HFFc6 (cell line): ENCODE data around the gene MAFB. TPM values are rescaled to one million over a fixed set of nuclear protein-coding genes. Genes with fewer than 3 reads are reported as not detected.
A peak's percentile ranks its signal among the peaks of the same experiment; 100 is the strongest.

Experiments
- DNase-seq: peaks from one replicate; pipeline ENCODE4 v3.0.0-alpha.2; 2018
- H3K27ac Mint-ChIP-seq: 2 replicates; pipeline ENCODE4 v1.8.0; 2020; ENCODE audit warnings: mild to moderate bottlenecking, mixed read lengths
- H3K27me3 Mint-ChIP-seq: 2 replicates; pipeline ENCODE4 v1.8.0; 2021; ENCODE audit warnings: mild to moderate bottlenecking, moderate library complexity, mixed read lengths; ENCODE audit not compliant: insufficient read depth
- H3K36me3 Mint-ChIP-seq: 2 replicates; pipeline ENCODE4 v1.8.0; 2021; ENCODE audit warnings: low read depth, mixed read lengths
- H3K4me1 Mint-ChIP-seq: 2 replicates; pipeline ENCODE4 v1.8.0; 2020; ENCODE audit warnings: low read depth, mixed read lengths
- H3K4me3 Mint-ChIP-seq: 2 replicates; pipeline ENCODE4 v1.8.0; 2020; ENCODE audit warnings: mild to moderate bottlenecking, moderate library complexity, mixed read lengths
- H3K9me3 Mint-ChIP-seq: 2 replicates; pipeline ENCODE4 v1.8.0; 2020; ENCODE audit warnings: mild to moderate bottlenecking, mixed read lengths
- total RNA-seq, 6 experiments: library from RNA; stranded (reverse); fragmentation: NEBNext Ultra II Directional; extraction: Animal tissue kit (Norgen Biotek cat#: 25700); gene quantifications; 2 replicates in 1 of 6; 3 replicates in 5 of 6; pipeline ENCODE4 v1.2.3, GENCODE V29; 2021
- TF ChIP-seq, protein P1 (sequence below): fragments of 200-600 bp; sonication (generic); IDR thresholded peaks from 2 replicates; pipeline ENCODE4 v1.5.0; 2021; ENCODE audit warnings: antibody characterized with exemption, mild to moderate bottlenecking

Gene MAFB
- total RNA-seq, 6 experiments from 2014 or later = 0.05 TPM; not detected in 5

DNA sequence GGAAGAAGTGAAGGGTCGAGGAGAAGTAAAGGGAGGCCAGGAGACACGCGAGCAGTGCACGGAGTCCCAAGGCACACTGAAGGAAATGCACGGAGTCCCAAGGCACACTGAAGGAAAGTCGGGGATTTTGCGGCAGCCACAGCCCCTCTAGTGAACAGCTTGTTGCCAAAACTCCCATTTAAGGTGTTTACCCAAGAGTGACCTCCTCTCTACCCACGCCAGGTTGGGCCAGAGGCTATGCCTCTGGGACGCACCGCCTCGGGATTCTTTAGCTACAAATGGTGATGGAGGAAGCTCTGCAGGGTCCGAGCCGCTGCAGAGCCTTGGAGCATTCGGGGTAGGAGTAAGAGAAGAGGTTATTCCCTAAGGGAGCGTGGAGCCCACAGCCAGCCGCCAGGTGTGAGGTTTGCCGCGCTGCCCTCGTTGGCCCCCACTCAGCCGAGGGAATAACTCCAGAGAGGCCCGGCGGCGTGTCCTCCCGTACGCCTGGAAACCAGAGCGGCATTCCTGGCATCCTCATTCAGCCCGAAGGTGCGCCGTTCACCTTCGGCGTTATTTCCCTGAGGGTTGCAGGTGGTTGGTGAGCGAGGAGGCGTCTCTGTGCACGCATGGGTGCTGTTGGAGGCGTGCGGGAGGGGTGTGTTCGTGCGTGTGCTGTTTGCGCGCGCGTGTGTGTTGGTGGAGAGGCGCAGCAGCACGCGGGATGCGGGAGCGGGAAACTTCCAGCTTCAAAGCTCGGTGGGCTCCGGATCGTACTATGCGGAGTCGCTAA, 3.4 kb upstream of the MAFB start:
- peaks cover 26% of the 10 kb centered on the region for H3K27me3 Mint-ChIP-seq
- no peak overlapping the region for H3K27ac Mint-ChIP-seq
- TF ChIP-seq, protein P1, sequence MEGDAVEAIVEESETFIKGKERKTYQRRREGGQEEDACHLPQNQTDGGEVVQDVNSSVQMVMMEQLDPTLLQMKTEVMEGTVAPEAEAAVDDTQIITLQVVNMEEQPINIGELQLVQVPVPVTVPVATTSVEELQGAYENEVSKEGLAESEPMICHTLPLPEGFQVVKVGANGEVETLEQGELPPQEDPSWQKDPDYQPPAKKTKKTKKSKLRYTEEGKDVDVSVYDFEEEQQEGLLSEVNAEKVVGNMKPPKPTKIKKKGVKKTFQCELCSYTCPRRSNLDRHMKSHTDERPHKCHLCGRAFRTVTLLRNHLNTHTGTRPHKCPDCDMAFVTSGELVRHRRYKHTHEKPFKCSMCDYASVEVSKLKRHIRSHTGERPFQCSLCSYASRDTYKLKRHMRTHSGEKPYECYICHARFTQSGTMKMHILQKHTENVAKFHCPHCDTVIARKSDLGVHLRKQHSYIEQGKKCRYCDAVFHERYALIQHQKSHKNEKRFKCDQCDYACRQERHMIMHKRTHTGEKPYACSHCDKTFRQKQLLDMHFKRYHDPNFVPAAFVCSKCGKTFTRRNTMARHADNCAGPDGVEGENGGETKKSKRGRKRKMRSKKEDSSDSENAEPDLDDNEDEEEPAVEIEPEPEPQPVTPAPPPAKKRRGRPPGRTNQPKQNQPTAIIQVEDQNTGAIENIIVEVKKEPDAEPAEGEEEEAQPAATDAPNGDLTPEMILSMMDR = no peak
- no peak overlapping the region for H3K4me3 Mint-ChIP-seq
- H3K4me1 Mint-ChIP-seq = no peaks in the 10 kb centered on the region
- no peaks in the 10 kb centered on the region for H3K36me3 Mint-ChIP-seq
- DNase-seq = no peak
- H3K9me3 Mint-ChIP-seq = no peaks in the 10 kb centered on the region

DNA sequence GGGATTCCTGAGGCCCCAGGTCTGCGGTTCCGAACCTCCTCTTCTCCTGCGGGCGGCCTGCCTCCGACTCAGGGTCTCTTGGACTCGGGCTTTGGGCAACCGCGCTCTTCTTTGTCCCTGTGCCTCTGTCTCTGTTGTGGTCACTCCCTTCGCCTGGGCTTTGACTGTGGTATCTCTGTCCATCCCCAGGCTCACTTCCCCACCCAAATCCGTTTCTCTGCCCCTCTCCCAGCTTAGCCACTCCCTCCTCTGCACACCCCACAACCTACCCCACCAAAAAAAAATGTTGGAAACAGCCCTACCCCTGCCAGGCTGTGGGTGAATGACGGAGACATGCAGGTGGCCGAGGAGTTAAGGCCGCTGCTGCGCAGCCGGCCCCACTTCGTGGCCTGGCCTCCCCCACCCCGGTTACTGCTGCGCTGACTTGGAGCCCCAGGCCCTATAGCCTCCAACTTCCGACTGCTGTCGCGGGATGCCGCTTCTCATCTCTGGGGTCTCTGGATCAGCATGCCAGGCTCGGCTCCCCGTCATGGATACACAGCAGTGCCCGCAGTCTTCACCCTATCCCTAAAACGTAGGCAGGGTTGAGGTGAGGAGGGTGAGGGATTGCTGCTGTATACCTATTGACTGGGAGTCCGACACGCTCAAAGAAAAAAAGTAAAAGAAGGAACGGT, 2.7 kb upstream of the MAFB start:
- TF ChIP-seq, protein P1 = no peak
- Mint-ChIP-seq H3K27ac (no peak overlapping the region), H3K4me1 (no peaks in the 10 kb centered on the region), H3K36me3 (no peaks in the 10 kb centered on the region), H3K9me3 (no peaks in the 10 kb centered on the region), H3K27me3 (peaks cover 28% of the 10 kb centered on the region), H3K4me3 (no peak overlapping the region)
- no peak for DNase-seq

DNA sequence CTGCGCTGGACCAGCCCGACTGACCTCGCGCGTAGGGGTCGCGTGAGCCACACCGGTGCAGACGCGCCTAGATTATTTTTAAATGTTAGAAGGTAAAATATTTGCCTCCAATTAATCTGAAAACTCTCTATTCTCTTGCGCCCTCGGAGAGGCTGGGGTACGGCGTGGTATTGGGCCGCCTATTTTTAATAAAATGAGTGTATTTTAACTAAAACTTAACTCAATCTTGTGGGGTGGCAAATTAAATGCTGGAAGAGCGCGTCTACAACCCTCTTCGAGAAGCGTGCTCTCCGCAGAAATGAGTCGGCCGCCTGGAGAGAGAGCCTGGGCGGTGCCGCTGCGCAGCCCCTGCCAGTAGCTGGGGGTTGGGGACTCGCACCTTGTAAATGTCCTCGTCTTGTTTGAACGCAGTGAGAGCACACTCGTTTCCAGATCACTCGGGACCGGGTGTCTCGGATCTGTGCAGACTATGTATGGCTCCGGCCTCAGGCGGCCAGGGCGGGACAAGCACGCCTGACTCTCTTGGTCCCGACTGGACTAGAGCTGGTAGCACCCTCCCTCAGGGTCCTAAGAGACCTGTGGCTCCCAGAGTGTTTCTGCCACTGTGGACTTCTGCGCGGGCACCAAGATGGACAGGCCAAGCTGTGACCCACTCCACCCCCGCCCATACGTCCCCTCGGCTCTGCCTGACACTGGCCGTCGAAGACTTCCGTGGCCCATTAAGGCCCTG, 2.0 kb upstream of the MAFB start:
- Mint-ChIP-seq H3K4me3 (no peak overlapping the region), H3K27ac (no peak overlapping the region), H3K9me3 (no peaks in the 10 kb centered on the region), H3K4me1 (no peaks in the 10 kb centered on the region), H3K36me3 (no peaks in the 10 kb centered on the region), H3K27me3 (peaks cover 26% of the 10 kb centered on the region)
- TF ChIP-seq, protein P1 = no peak
- no peak for DNase-seq

DNA sequence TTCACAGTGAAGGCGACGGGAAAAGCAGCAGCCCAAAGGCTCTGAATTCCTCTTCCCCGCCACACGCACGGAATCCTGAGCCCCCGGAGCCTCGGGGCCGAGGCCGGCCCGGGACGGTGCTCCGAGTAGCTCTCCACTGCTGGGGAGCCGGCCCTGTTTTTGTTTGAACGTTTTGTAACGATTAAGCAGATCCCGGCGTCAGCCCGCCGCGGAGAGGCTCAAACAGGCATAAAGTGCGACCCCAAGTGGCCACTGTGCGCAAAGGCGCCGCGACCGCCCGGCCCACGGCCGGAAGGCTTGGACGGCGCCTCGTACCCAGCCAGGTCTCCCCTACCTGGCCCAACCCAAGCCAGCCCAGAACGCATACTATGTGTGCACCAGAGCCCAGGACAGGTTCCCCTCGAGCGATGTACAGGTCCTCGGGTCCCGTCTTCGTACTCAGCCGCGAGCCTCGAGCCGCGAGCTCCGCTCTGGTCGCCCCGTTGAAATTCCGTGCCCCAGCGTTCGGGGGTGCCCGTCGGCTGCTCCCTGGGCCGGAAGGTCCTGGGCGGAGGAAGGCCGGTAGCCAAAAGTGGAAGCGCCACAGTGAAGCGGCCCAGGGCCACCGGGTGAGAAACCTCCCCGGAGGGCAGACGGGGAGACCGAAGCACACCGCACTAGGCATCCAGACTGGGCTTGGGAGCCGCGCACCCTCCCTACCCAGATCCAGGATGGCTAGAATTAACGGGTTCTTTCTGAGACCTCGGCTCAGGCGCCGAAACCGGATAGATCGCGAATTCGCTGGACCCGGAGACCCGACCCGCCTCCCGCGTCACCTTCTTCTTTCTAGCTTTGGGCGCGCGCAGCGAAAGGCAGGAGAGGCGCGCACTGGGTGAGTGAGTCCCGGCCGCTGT, 1.2 kb upstream of the MAFB start:
- Mint-ChIP-seq H3K4me3 (peak overlapping the region; percentile 83), H3K4me1 (no peaks in the 10 kb centered on the region), H3K27ac (no peak overlapping the region; the same call in 1 of the 2 replicates), H3K27me3 (peaks cover 26% of the 10 kb centered on the region), H3K36me3 (no peaks in the 10 kb centered on the region), H3K9me3 (no peaks in the 10 kb centered on the region)
- DNase-seq = peak; percentile 42
- TF ChIP-seq, protein P1 = peak; percentile 90
